Stimulated activated CD8-positive, alpha-beta memory T cell treated with anti-CD3 and anti-CD28 coated beads, Interleukin-4, amount 100 ng/mL, for 1 hour (primary cell): ENCODE results near the gene TIAM2.
"Not testable (repeated sequence)": the region's sequence is repeated elsewhere in the genome, so short reads cannot be mapped to it uniquely, and the experiment has no call there.

Source experiments
- DNase-seq, 2 donors: peaks; one replicate each; pipeline ENCODE4 v3.0.0-alpha.2; 2020; ENCODE audit warnings: low read depth in 2 of 2, low spot score in 1 of 2

TIAM2 gene

GRCh38 chr6:155257796-155258195 is 262.7 kb downstream of the TIAM2 start:
- DNase-seq = no peak

- DNase-seq = no peak
Measured at GRCh38 chr6:155259204-155259603, 264.1 kb downstream of the TIAM2 start.

- no peak for DNase-seq
Measured at GRCh38 chr6:155259897-155260296, 264.8 kb downstream of the TIAM2 start.

GRCh38 chr6:155260686-155261085 is 265.6 kb downstream of the TIAM2 start:
- DNase-seq = no peak

- no peak for DNase-seq
Measured at GRCh38 chr6:155261111-155261900, 266.2 kb downstream of the TIAM2 start.

- DNase-seq = no peak
Measured at GRCh38 chr6:155262655-155263054, 267.5 kb downstream of the TIAM2 start.

- DNase-seq = no peak
Measured at GRCh38 chr6:155263373-155264063, 268.4 kb downstream of the TIAM2 start, which contains the start of gene CLDN20. Gene CLDN20, plus strand, starts transcription at chr6:155264013. Its CDS starts 11,707 bp downstream, at chr6:155275720.

GRCh38 chr6:155264693-155265320 is 269.7 kb downstream of the TIAM2 start:
- no peak for DNase-seq

GRCh38 chr6:155265843-155266535 is 270.9 kb downstream of the TIAM2 start:
- DNase-seq = no peak

- DNase-seq = no peak
Measured at GRCh38 chr6:155267411-155267810, 272.3 kb downstream of the TIAM2 start.

GRCh38 chr6:155268088-155268867 is 273.2 kb downstream of the TIAM2 start:
- DNase-seq = not testable (repeated sequence)

- DNase-seq = no peak
Measured at GRCh38 chr6:155269765-155270164, 274.6 kb downstream of the TIAM2 start.

GRCh38 chr6:155270561-155271091 is 275.5 kb downstream of the TIAM2 start:
- no peak for DNase-seq

- no peak for DNase-seq
Measured at GRCh38 chr6:155271145-155271544, 276.0 kb downstream of the TIAM2 start.

GRCh38 chr6:155272353-155273232 is 277.5 kb downstream of the TIAM2 start:
- DNase-seq = no peak

- DNase-seq = no peak
Measured at GRCh38 chr6:155273431-155273830, 278.3 kb downstream of the TIAM2 start.

GRCh38 chr6:155274106-155274505 is 279.0 kb downstream of the TIAM2 start:
- DNase-seq = no peak

- DNase-seq = no peak
Measured at GRCh38 chr6:155274533-155274932, 279.4 kb downstream of the TIAM2 start.

GRCh38 chr6:155275808-155276480 is 280.8 kb downstream of the TIAM2 start:
- DNase-seq = no peak
